Subcutaneous adipose tissue (tissue), 4 donors: Measurements from ENCODE around the gene EMILIN1. TPM values are rescaled to one million over a fixed set of nuclear protein-coding genes. Genes with fewer than 3 reads are reported as not detected.

Experiments
- CTCF ChIP-seq: fragments of 450-650 bp; IDR thresholded peaks from one replicate; pipeline ENCODE4 v1.5.1; 2016; ENCODE audit warnings: low read depth, mild to moderate bottlenecking, control low read depth, antibody characterized with exemption, moderate library complexity
- total RNA-seq, 4 donors: library from RNA; depleted of rRNA; stranded (reverse); fragments of >200 nt; gene quantifications; one replicate each; pipeline ENCODE4 v1.1.0, GENCODE V29; 2016

EMILIN1 gene
- total RNA-seq, 4 donors from 2014 or later, result 21.0 to 51.6 (median 33.5) TPM

GRCh38 chr2:27097341-27097740, 18.9 kb downstream of the EMILIN1 start:
- no peak for TF ChIP-seq CTCF

- TF ChIP-seq CTCF, result no peak
Measured at GRCh38 chr2:27099334-27099955, 21.0 kb downstream of the EMILIN1 start.

GRCh38 chr2:27100036-27100435, 21.6 kb downstream of the EMILIN1 start:
- no peak for TF ChIP-seq CTCF

GRCh38 chr2:27102329-27102728, 23.9 kb downstream of the EMILIN1 start:
- TF ChIP-seq CTCF, result no peak

GRCh38 chr2:27105981-27106380, 27.6 kb downstream of the EMILIN1 start:
- TF ChIP-seq CTCF, result no peak

GRCh38 chr2:27108221-27108620, 29.8 kb downstream of the EMILIN1 start:
- no peak for TF ChIP-seq CTCF

- no peak for TF ChIP-seq CTCF
Measured at GRCh38 chr2:27109083-27109482, 30.7 kb downstream of the EMILIN1 start.
